Stimulated activated naive CD4-positive, alpha-beta T cell treated with Interleukin-2 at 50 U/mL for 16 hours (primary cell): ENCODE data around the gene SAMHD1.
"Not testable (repeated sequence)": the region's sequence is repeated elsewhere in the genome, so short reads cannot be mapped to it uniquely, and the experiment has no call there.

Experiments used
- DNase-seq: peaks from one replicate; lab custom pipeline; 2025; lab: John Stamatoyannopoulos, UW

Gene SAMHD1

GRCh38 chr20:36916199-36916598 is 35.3 kb downstream of the SAMHD1 start:
- DNase-seq, result no peak

- DNase-seq, result no peak
These were observed 42.9 kb downstream of the SAMHD1 start for GRCh38 chr20:36908603-36909002.

GRCh38 chr20:36906086-36906485 is 45.4 kb downstream of the SAMHD1 start:
- not testable (repeated sequence) for DNase-seq

GRCh38 chr20:36905566-36905965 is 45.9 kb downstream of the SAMHD1 start:
- DNase-seq, result not testable (repeated sequence)

GRCh38 chr20:36904690-36905089 is 46.8 kb downstream of the SAMHD1 start:
- DNase-seq, result no peak

GRCh38 chr20:36895036-36895435 is 56.5 kb downstream of the SAMHD1 start:
- DNase-seq, result no peak

- no peak for DNase-seq
These were observed 57.7 kb downstream of the SAMHD1 start for GRCh38 chr20:36893801-36894200.

- DNase-seq, result no peak
These were observed 60.3 kb downstream of the SAMHD1 start for GRCh38 chr20:36891211-36891610.

- DNase-seq, result no peak
These were observed 60.9 kb downstream of the SAMHD1 start for GRCh38 chr20:36890586-36890985.

- no peak for DNase-seq
These were observed 62.5 kb downstream of the SAMHD1 start for GRCh38 chr20:36888880-36889516.

- no peak for DNase-seq
These were observed 63.8 kb downstream of the SAMHD1 start for GRCh38 chr20:36887752-36888090.

GRCh38 chr20:36886859-36887751 is 64.4 kb downstream of the SAMHD1 start:
- DNase-seq, result peak; percentile 70

- no peak for DNase-seq
These were observed 66.2 kb downstream of the SAMHD1 start for GRCh38 chr20:36885356-36885755.

- no peak for DNase-seq
These were observed 67.5 kb downstream of the SAMHD1 start for GRCh38 chr20:36883977-36884535.

GRCh38 chr20:36881888-36882287 is 69.6 kb downstream of the SAMHD1 start:
- DNase-seq, result peak; percentile 19

- DNase-seq, result no peak
These were observed 70.2 kb downstream of the SAMHD1 start for GRCh38 chr20:36881331-36881730.

- DNase-seq, result no peak
These were observed 70.7 kb downstream of the SAMHD1 start for GRCh38 chr20:36880741-36881250.

- no peak for DNase-seq
These were observed 72.6 kb downstream of the SAMHD1 start for GRCh38 chr20:36878941-36879340.

GRCh38 chr20:36876473-36876833 is 75.1 kb downstream of the SAMHD1 start:
- no peak for DNase-seq

GRCh38 chr20:36875702-36876472 is 75.6 kb downstream of the SAMHD1 start, which contains the start of gene TLDC2:
TLDC2 (plus strand) TSS chr20:36876138; CDS start chr20:36876175, 37 bp downstream.
- DNase-seq, result no peak

- DNase-seq, result not testable (repeated sequence)
These were observed 76.4 kb downstream of the SAMHD1 start for GRCh38 chr20:36875093-36875492.
